Lung (tissue), 12 donors: Measurements from ENCODE around the gene CEP57L1. TPM values are rescaled to one million over a fixed set of nuclear protein-coding genes. Genes with fewer than 3 reads are reported as not detected.

ENCODE experiments used
- ATAC-seq: fragments of 200-7000 bp; cut with Tn5 transposase; one replicate; pipeline ENCODE4 v1.9.1; 2020; ENCODE audit warnings: moderate number of reproducible peaks; ENCODE audit not compliant: insufficient read depth, low FRiP score
- DNase-seq, 3 donors: peaks; one replicate each; pipeline ENCODE4 v3.0.0-alpha.2; 2013 to 2017
- H3K27ac ChIP-seq, 2 donors: one replicate each; pipeline ENCODE4 v1.5.1; 2013; ENCODE audit warnings: mild to moderate bottlenecking in 2 of 2, moderate library complexity in 2 of 2, control low read depth in 1 of 2, inconsistent platforms in 1 of 2, low read depth in 1 of 2, low read length in 1 of 2
- H3K27me3 ChIP-seq, 3 donors: one replicate each; pipeline ENCODE4 v1.5.1; 2013; ENCODE audit warnings: low read length in 2 of 3; ENCODE audit not compliant: control insufficient read depth in 3 of 3, insufficient read depth in 3 of 3
- H3K36me3 ChIP-seq, 4 donors: one replicate each; pipeline ENCODE4 v1.5.1; 2013; ENCODE audit warnings: low read length in 4 of 4, mild to moderate bottlenecking in 1 of 4, moderate library complexity in 1 of 4; ENCODE audit not compliant: control insufficient read depth in 4 of 4, insufficient read depth in 4 of 4
- H3K4me1 ChIP-seq, 5 donors: one replicate each; pipeline ENCODE4 v1.5.1; 2013; ENCODE audit warnings: low read length in 5 of 5, mild to moderate bottlenecking in 2 of 5, moderate library complexity in 1 of 5; ENCODE audit not compliant: control insufficient read depth in 5 of 5, insufficient read depth in 5 of 5
- H3K4me3 ChIP-seq: one replicate; pipeline ENCODE4 v1.5.1; 2013; ENCODE audit warnings: mild to moderate bottlenecking, control low read depth, moderate library complexity
- H3K9ac ChIP-seq, 2 donors: one replicate each; pipeline ENCODE4 v1.5.1; 2013; ENCODE audit warnings: low read length in 2 of 2, control low read depth in 1 of 2; ENCODE audit not compliant: insufficient read depth in 1 of 2
- H3K9me3 ChIP-seq, 4 donors: one replicate each; pipeline ENCODE4 v1.5.1; 2013; ENCODE audit warnings: low read length in 3 of 4, mild to moderate bottlenecking in 1 of 4, moderate library complexity in 1 of 4; ENCODE audit not compliant: control insufficient read depth in 4 of 4, insufficient read depth in 3 of 4
- WGBS, 2 donors: extraction: QIAGEN DNeasy Blood & Tissue Kit; methylation state at CpG; one replicate each; pipeline ENCODE4 v1.1.7; 2013; 5-methylcytosine and 5-hydroxymethylcytosine counted together
- polyA plus RNA-seq, 2 donors: library from polyadenylated mRNA; stranded (reverse); fragments of 200-250 nt; gene quantifications; one replicate each; pipeline ENCODE4 v1.2.1, GENCODE V29; 2013
- total RNA-seq, 2 donors: library from RNA; depleted of rRNA in 1 of 2; stranded (reverse); fragments of >200 nt in 1 of 2; gene quantifications; one replicate each; pipeline ENCODE4 v1.2.1, GENCODE V29; 2014 to 2021
- TF ChIP-seq, protein P1 (sequence below): IDR thresholded peaks from 2 replicates; pipeline ENCODE4 v1.5.1; 2012; ENCODE audit warnings: mild to moderate bottlenecking; ENCODE audit errors: control extremely low read depth, extremely low read depth
- donor health status: control.
- donor health status: control.
- donor health status: Bipolar disorder and iron deficiency.
- donor health status: healthy.
- donor health status: DM: yes; HTN: yes; CAD: no.

Gene CEP57L1
- total and polyA plus RNA-seq, 4 donors: 4.8 to 44.3 (median 8.2) TPM

GRCh38 chr6:109167562-109167961, 72.3 kb downstream of the CEP57L1 start:
- Histone ChIP-seq H3K27me3 (no peaks in the 10 kb centered on the region), H3K4me3 (no peak overlapping the region), H3K9me3 (no peaks in the 10 kb centered on the region), H3K4me1 (peaks cover 0 to 15% (median 5%) of the 10 kb centered on the region in 5 donors), H3K36me3 (peaks cover 0 to 4% (median 0%) of the 10 kb centered on the region in 4 donors), H3K27ac (no peak overlapping the region), H3K9ac (no peak overlapping the region)
- TF ChIP-seq, protein P1, sequence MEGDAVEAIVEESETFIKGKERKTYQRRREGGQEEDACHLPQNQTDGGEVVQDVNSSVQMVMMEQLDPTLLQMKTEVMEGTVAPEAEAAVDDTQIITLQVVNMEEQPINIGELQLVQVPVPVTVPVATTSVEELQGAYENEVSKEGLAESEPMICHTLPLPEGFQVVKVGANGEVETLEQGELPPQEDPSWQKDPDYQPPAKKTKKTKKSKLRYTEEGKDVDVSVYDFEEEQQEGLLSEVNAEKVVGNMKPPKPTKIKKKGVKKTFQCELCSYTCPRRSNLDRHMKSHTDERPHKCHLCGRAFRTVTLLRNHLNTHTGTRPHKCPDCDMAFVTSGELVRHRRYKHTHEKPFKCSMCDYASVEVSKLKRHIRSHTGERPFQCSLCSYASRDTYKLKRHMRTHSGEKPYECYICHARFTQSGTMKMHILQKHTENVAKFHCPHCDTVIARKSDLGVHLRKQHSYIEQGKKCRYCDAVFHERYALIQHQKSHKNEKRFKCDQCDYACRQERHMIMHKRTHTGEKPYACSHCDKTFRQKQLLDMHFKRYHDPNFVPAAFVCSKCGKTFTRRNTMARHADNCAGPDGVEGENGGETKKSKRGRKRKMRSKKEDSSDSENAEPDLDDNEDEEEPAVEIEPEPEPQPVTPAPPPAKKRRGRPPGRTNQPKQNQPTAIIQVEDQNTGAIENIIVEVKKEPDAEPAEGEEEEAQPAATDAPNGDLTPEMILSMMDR: no peak
- WGBS, 2 donors: 93 to 94% methylated on average over 4 of the region's 4 CpGs
- DNase-seq (no peak), ATAC-seq (no peak)

- Histone ChIP-seq H3K27ac (no peak overlapping the region), H3K36me3 (no peaks in the 10 kb centered on the region), H3K4me3 (no peak overlapping the region), H3K27me3 (no peaks in the 10 kb centered on the region), H3K9me3 (no peaks in the 10 kb centered on the region), H3K4me1 (peaks cover 0 to 16% (median 2%) of the 10 kb centered on the region in 5 donors), H3K9ac (no peak overlapping the region)
- no peak for ATAC-seq
- peak in 1 of 3 donors; percentile 57 for DNase-seq
- 35 to 58% methylated on average over 2 of the region's 2 CpGs for WGBS, 2 donors
- TF ChIP-seq, protein P1: no peak
Observed at GRCh38 chr6:109170333-109170732, 75.0 kb downstream of the CEP57L1 start.

- TF ChIP-seq, protein P1: no peak
- no peak overlapping the region for H3K4me3 ChIP-seq
- H3K27me3 ChIP-seq: no peaks in the 10 kb centered on the region
- peaks cover 0 to 10% (median 0%) of the 10 kb centered on the region in 5 donors for H3K4me1 ChIP-seq
- ATAC-seq (no peak), DNase-seq (no peak)
- H3K36me3 ChIP-seq: no peaks in the 10 kb centered on the region
- 66 to 84% methylated on average over 2 of the region's 2 CpGs for whole genome bisulfite sequencing, 2 donors
- no peaks in the 10 kb centered on the region for H3K9me3 ChIP-seq
- H3K9ac ChIP-seq: no peak overlapping the region
- no peak overlapping the region for H3K27ac ChIP-seq
Observed at GRCh38 chr6:109172101-109172746, 76.9 kb downstream of the CEP57L1 start.

- ATAC-seq: no peak
- no peak overlapping the region for H3K27ac ChIP-seq
- no peak for DNase-seq
- WGBS, 2 donors: 90 to 99% methylated on average over 2 of the region's 2 CpGs
- H3K9me3 ChIP-seq: no peaks in the 10 kb centered on the region
- no peak overlapping the region for H3K4me3 ChIP-seq
- H3K4me1 ChIP-seq: peaks cover 0 to 10% (median 0%) of the 10 kb centered on the region in 5 donors
- no peaks in the 10 kb centered on the region for H3K27me3 ChIP-seq
- no peaks in the 10 kb centered on the region for H3K36me3 ChIP-seq
- no peak overlapping the region for H3K9ac ChIP-seq
- TF ChIP-seq, protein P1: no peak
Observed at GRCh38 chr6:109174916-109175315, 79.6 kb downstream of the CEP57L1 start.
